ENCODE measurements around the gene MLLT1.

DNA sequence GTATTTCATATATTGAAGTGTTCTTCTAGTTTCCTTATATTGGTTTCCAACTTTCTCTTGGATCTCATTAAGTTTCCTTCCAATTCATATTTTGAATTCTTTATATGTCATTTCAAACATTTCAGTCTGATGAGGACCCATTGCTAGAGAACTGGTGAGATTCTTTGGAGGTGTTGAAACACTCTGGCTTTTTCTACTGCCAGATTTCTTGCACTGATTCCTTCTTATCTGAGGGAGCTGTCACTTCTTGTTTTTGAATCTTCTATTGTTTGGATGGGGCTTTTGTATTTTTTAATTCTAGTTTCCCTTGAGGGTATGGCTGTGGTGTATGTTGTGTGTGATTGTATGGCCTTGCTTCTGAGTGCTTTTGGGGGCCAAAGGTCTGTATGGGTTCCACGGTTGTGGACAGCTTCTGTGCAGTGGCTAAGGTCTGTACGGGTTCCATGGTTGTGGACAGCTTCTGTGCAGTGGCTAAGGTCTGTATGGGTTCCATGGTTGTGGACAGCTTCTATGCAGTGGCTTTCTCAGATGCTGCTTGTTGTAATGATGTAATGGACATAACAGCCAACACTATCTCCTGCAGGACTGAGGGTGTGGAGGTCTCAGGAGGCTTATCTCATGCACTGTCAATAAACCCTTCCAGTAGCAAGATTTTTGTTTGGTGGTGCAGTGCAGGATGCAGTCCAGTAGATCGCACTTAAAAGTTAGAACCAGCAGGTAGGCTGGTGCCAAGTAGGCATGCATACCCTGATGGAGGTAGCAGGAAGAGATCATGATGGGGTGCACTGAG is 107.5 kb downstream of the MLLT1 start:
- TF ChIP-seq EZH2phosphoT487 (conservative IDR thresholded peaks at IDR 0.05; ENCODE audit: low read length) = no peak
- TF ChIP-seq, protein P1, sequence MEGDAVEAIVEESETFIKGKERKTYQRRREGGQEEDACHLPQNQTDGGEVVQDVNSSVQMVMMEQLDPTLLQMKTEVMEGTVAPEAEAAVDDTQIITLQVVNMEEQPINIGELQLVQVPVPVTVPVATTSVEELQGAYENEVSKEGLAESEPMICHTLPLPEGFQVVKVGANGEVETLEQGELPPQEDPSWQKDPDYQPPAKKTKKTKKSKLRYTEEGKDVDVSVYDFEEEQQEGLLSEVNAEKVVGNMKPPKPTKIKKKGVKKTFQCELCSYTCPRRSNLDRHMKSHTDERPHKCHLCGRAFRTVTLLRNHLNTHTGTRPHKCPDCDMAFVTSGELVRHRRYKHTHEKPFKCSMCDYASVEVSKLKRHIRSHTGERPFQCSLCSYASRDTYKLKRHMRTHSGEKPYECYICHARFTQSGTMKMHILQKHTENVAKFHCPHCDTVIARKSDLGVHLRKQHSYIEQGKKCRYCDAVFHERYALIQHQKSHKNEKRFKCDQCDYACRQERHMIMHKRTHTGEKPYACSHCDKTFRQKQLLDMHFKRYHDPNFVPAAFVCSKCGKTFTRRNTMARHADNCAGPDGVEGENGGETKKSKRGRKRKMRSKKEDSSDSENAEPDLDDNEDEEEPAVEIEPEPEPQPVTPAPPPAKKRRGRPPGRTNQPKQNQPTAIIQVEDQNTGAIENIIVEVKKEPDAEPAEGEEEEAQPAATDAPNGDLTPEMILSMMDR (IDR thresholded peaks at IDR 0.05; ENCODE audit: insufficient read depth, low read length, poor library complexity, severe bottlenecking) = no peak
